ENCODE measurements around the gene SNAI1.

GRCh38 chr20:49969946-49970345, 12.8 kb upstream of the SNAI1 start:
- no peak for TF ChIP-seq CTCF (IDR thresholded peaks at IDR 0.05)
- no peak for TF ChIP-seq POLR2AphosphoS5 (IDR thresholded peaks at IDR 0.05)

Data from suprapubic skin (tissue), 3 donors.